NCI-H2029 (cell line): ENCODE measurements around the gene DKK3.
A peak's percentile ranks its signal among the peaks of the same experiment; 100 is the strongest.

Experiments
- DNase-seq: peaks from one replicate; lab custom pipeline; 2025; lab: John Stamatoyannopoulos, UW

Gene DKK3

DNA sequence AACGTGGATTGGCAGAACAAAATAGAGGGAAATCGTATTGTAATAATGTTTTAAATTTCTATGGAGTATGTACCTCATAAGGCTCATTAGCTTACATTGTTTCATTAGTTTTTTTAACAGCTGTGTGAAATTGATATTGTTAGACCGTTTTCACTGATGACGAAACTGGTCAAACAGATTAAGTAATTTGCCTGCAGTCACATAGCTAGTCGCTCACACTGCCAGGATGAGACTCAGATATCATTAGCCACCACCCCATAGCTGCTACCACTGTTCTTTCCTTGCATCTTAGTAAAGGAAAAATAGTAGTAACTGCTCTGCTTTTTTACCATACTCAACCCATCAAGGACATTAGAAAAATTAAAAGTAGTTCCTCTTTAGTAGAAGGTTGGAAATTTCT, 64.0 kb downstream of the DKK3 start:
- no peak for DNase-seq

DNA sequence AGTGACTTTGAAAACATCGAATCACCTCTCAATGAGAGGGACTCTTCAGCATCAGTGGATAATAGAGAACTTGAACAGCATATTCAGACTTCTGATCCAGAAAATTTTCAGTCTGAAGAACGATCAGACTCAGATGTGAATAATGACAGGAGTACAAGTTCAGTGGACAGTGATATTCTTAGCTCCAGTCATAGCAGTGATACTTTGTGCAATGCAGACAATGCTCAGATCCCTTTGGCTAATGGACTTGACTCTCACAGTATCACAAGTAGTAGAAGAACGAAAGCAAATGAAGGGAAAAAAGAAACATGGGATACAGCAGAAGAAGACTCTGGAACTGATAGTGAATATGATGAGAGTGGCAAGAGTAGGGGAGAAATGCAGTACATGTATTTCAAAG, 65.8 kb downstream of the DKK3 start:
- DNase-seq, result no peak

DNA sequence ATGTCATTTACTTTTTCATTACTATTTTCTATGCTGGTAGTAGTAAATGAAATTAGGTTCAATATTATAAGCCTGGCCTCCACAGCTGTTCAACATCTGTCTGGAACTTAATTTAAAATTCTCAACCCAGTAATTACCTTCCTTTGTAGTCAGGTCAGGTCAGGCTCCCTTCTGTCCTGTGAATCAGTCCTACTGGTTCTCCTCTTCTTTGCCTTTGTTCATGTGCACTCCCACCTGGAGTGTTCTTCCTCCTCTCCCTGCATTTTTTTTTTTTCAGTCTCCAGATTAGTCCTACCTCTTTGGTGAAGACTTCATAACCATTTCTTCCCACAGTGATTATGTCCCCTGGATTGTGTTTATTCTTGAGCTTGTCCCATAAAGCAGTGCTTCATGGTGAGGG, 67.9 kb downstream of the DKK3 start:
- no peak for DNase-seq

DNA sequence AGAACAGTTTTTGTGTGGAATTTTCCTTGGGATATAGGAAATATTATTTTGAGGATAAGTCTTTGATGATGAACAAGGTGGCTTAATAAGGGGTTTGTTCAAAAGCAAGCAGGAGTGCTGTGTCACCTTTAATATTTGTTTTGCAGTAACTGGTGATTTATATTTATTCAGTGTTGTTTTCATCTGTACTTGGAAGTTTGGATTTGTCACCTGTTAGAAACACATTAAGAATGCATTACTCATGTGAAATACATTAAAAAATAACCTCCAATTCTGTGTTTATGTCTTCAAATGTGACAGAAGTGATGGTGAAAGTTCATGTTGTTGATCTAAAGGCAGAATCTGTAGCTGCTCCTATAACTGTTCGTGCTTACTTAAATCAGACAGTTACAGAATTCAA, 70.5 kb downstream of the DKK3 start:
- no peak for DNase-seq

DNA sequence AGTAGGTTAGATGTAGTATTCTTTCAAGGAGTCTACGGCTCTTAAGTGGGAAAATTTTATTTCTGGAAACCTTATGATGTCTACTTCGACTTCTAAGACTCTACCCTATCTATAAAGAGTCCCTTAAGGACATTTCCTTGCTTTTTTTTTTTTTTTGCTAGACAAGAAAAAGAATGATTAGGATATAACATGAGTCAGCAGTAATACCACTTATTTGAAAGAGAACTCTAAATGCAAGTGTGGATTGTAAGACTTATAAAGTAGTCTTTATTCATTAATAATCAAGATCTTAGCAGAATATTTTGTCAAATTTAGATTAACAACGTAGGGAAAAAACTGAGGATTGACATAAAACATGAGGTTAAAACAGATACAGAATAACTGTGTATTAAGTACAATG, 71.0 kb downstream of the DKK3 start:
- DNase-seq, result no peak

DNA sequence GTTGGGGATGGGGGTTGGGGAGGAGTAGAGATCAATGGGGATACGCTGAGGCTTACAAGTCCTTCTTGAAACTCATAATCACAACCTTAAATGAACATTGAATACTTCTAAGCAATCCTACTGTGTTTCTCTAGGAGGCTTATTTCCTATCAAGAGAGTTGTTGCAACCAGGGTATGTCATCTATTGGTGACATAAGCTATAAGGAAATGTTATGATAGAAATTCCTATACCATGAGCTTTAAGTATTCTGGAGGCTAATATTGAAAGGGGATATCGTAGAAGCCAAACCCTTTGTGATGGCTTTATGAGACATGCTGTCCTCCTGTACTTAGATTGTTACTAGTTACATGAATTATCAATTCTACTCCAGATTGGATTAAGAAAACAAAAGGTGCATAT, 72.9 kb downstream of the DKK3 start:
- DNase-seq, result no peak

DNA sequence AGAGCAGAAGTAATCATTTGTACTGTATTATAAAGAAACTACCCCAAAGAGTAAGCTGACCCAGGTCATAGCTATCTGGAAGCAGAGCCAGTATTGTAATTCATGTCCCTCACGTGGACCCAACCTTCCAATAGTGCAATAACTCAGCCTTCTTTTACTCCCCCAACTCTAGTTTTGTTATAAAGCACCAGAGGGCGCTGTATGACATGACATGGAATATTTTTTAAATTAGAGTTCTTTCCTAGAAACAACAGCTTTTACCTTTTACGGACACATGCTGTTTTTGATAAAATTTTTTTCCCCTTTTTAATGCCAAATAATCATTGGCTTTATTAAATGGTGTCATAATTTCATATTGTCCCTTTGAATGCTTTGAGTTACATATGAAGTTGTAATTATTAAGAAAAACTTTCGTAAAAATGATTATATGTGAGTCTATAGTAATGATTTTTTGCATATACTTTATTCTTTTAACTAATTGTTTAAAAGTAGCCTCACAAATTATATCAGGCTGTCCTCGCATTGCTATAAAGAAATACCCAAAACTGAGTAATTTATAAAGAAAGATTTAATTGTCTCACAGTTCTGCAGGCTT, 76.9 kb downstream of the DKK3 start:
- peak; percentile 2 for DNase-seq

DNA sequence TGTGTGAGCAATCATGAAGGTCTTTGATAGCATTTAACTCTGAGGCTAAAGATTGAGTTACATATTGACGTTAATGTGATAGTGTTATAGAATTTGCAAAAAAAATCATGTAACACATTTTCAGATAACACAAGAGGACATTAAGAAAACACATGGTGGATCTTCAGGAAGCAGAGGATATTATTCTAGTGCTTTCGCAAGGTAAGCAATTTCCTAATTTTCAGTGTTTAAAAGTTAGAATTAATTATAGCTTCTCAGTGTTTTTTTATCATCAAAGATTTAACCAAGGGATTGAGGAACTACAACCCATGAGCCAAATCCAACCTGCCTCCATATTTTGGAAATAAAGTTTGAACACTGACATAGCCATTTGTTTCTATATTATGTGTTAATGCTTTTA, 78.5 kb downstream of the DKK3 start:
- DNase-seq, result no peak

DNA sequence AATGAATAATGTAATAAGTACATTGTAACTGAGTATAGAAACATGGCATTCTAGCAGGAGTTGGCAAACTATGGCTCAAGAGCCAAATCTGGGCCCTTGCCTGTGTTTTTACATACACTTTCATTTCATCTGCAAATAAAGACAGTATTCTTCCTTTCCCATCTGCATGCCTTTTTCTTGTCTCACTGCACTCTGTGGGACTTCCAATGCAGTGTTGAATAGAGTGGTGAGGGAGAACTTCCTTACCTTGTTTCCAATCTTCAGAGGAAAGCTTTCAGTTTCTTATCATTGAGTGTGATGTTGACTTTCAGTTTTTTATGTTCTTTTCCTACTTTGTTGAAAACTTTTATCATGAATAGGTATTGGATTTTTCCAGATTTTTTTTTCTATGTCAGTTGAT, 84.6 kb downstream of the DKK3 start:
- no peak for DNase-seq

DNA sequence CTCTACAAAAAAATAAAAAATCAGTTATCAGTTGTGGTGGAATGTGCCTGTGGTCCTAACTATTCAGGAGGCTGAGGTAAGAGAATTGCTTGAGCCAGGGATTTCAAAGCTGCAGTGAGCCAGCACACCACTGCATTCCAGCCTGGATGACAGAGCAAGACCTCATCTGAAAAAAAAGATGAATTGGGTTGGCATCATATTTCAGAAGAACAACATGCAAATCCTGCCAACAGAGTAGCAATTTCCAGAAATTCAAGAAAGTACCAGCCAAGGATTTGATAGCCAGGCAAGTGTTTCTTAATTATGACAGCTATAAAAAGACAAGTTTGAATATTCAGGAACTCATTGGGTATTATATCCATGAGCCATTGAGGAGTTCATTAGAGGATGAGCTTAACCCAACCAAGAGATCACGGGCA, 91.4 kb downstream of the DKK3 start:
- no peak for DNase-seq

DNA sequence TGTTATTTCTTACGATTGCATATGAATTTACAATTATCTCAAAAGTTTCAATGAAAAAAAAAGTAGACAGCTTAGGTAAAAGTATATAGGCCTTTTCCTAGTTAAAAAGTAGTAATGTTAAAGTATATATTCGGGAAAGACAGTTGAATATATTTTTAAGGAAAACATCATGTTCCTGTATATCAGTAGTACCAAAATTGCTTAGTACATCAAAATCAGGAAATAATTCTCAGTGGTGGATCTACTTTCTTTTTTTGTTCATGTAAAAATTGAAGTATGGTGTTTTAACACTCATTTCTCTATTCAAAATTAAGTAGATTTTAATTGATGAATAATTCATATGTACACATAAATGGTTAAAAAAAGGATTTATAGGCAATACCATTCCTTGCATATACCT, 92.8 kb downstream of the DKK3 start:
- DNase-seq, result no peak

DNA sequence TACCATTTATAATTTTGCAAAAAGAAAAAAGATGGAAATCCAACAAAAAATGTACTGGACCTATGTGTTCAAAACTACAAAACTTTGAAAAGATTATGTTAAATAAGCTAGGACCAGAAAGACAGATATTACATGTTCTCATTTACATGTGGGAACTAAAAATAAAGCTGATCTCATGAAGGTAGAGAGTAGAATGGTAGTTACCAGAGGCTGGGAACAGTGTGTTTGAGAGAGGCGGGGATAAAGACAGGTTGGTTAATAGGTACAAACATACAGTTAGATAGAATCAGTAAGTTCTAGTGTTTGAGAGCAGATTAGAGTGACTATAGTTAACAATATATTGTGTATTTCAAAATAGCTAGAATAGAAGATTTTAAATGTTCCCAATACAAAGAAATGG, 95.0 kb downstream of the DKK3 start:
- no peak for DNase-seq
